Parathyroid adenoma (tissue), 2 donors: ENCODE measurements around the gene ST6GALNAC3.
A peak's percentile ranks its signal among the peaks of the same experiment; 100 is the strongest.

Experiments
- H2AFZ ChIP-seq: fragments of 300-600 bp; sonication (generic); one replicate; pipeline ENCODE4 v1.7.0; 2017; ENCODE audit warnings: antibody characterized with exemption, mild to moderate bottlenecking
- H3K27ac ChIP-seq: fragments of 300-600 bp; sonication (generic); one replicate; pipeline ENCODE4 v1.7.0; 2017
- H3K27me3 ChIP-seq: fragments of 300-600 bp; sonication (generic); one replicate; pipeline ENCODE4 v1.7.0; 2017; ENCODE audit warnings: low read length; ENCODE audit not compliant: control insufficient read depth, insufficient read depth
- H3K36me3 ChIP-seq: fragments of 300-600 bp; sonication (generic); one replicate; pipeline ENCODE4 v1.7.0; 2017; ENCODE audit warnings: low read length; ENCODE audit not compliant: control insufficient read depth, insufficient read depth
- H3K4me1 ChIP-seq: fragments of 300-600 bp; sonication (generic); one replicate; pipeline ENCODE4 v1.7.0; 2017; ENCODE audit warnings: control low read depth
- H3K4me2 ChIP-seq: fragments of 300-600 bp; sonication (generic); one replicate; pipeline ENCODE4 v1.7.0; 2017; ENCODE audit warnings: low read length
- H3K4me3 ChIP-seq: fragments of 300-600 bp; sonication (generic); one replicate; pipeline ENCODE4 v1.7.0; 2017; ENCODE audit warnings: low read depth, low read length
- H3K79me2 ChIP-seq: fragments of 300-600 bp; sonication (generic); one replicate; pipeline ENCODE4 v1.7.0; 2017; ENCODE audit warnings: control low read depth
- H3K9ac ChIP-seq: fragments of 300-600 bp; sonication (generic); one replicate; pipeline ENCODE4 v1.7.0; 2017; ENCODE audit warnings: mild to moderate bottlenecking
- H3K9me3 ChIP-seq: fragments of 300-600 bp; sonication (generic); one replicate; pipeline ENCODE4 v1.7.0; 2017; ENCODE audit warnings: low read length; ENCODE audit not compliant: control insufficient read depth
- CTCF ChIP-seq: fragments of 300-600 bp; sonication (generic); IDR thresholded peaks from one replicate; pipeline ENCODE4 v1.7.0; 2017; ENCODE audit warnings: antibody characterized with exemption, mild to moderate bottlenecking
- donor health status: primary hyperparathyroidism.

Gene ST6GALNAC3

GRCh38 chr1:76140227-76140626 is 65.7 kb downstream of the ST6GALNAC3 start:
- no peaks in the 10 kb centered on the region for H3K27me3 ChIP-seq
- H2AFZ ChIP-seq: no peak overlapping the region
- H3K4me1 ChIP-seq: no peaks in the 10 kb centered on the region
- no peaks in the 10 kb centered on the region for H3K79me2 ChIP-seq
- H3K4me2 ChIP-seq: no peak overlapping the region
- peak overlapping the region; percentile 44 for H3K27ac ChIP-seq
- no peaks in the 10 kb centered on the region for H3K36me3 ChIP-seq
- no peak overlapping the region for H3K9ac ChIP-seq
- H3K4me3 ChIP-seq: no peak overlapping the region
- H3K9me3 ChIP-seq: no peaks in the 10 kb centered on the region
- no peak for TF ChIP-seq CTCF

GRCh38 chr1:76141929-76142328 is 67.4 kb downstream of the ST6GALNAC3 start:
- no peak for TF ChIP-seq CTCF
- Histone ChIP-seq H3K9ac (no peak overlapping the region), H3K4me1 (no peaks in the 10 kb centered on the region), H3K4me2 (no peak overlapping the region), H3K79me2 (no peaks in the 10 kb centered on the region), H3K9me3 (no peaks in the 10 kb centered on the region), H3K36me3 (no peaks in the 10 kb centered on the region), H3K27me3 (no peaks in the 10 kb centered on the region), H2AFZ (no peak overlapping the region), H3K27ac (no peak overlapping the region), H3K4me3 (no peak overlapping the region)

- Histone ChIP-seq H3K79me2 (no peaks in the 10 kb centered on the region), H3K4me2 (no peak overlapping the region), H3K4me1 (no peaks in the 10 kb centered on the region), H3K27me3 (no peaks in the 10 kb centered on the region), H3K36me3 (no peaks in the 10 kb centered on the region), H3K4me3 (no peak overlapping the region), H3K9me3 (no peaks in the 10 kb centered on the region), H2AFZ (no peak overlapping the region), H3K27ac (no peak overlapping the region), H3K9ac (no peak overlapping the region)
- TF ChIP-seq CTCF: no peak
Measured at GRCh38 chr1:76142771-76143540, 68.4 kb downstream of the ST6GALNAC3 start.

- no peak overlapping the region for H3K9ac ChIP-seq
- no peak overlapping the region for H3K4me3 ChIP-seq
- H3K27ac ChIP-seq: no peak overlapping the region
- H3K79me2 ChIP-seq: no peaks in the 10 kb centered on the region
- H3K9me3 ChIP-seq: no peaks in the 10 kb centered on the region
- no peak for TF ChIP-seq CTCF
- no peak overlapping the region for H2AFZ ChIP-seq
- no peak overlapping the region for H3K4me2 ChIP-seq
- H3K27me3 ChIP-seq: no peaks in the 10 kb centered on the region
- no peaks in the 10 kb centered on the region for H3K36me3 ChIP-seq
- H3K4me1 ChIP-seq: no peaks in the 10 kb centered on the region
Measured at GRCh38 chr1:76144247-76144646, 69.7 kb downstream of the ST6GALNAC3 start.

GRCh38 chr1:76145332-76145731 is 70.8 kb downstream of the ST6GALNAC3 start:
- no peak overlapping the region for H3K4me3 ChIP-seq
- no peaks in the 10 kb centered on the region for H3K79me2 ChIP-seq
- H3K27me3 ChIP-seq: no peaks in the 10 kb centered on the region
- TF ChIP-seq CTCF: no peak
- H3K27ac ChIP-seq: no peak overlapping the region
- H2AFZ ChIP-seq: no peak overlapping the region
- no peaks in the 10 kb centered on the region for H3K9me3 ChIP-seq
- no peaks in the 10 kb centered on the region for H3K4me1 ChIP-seq
- H3K9ac ChIP-seq: no peak overlapping the region
- no peaks in the 10 kb centered on the region for H3K36me3 ChIP-seq
- H3K4me2 ChIP-seq: no peak overlapping the region
